ENCODE data around the gene CFAP52.

The CFAP52 gene, protein sequence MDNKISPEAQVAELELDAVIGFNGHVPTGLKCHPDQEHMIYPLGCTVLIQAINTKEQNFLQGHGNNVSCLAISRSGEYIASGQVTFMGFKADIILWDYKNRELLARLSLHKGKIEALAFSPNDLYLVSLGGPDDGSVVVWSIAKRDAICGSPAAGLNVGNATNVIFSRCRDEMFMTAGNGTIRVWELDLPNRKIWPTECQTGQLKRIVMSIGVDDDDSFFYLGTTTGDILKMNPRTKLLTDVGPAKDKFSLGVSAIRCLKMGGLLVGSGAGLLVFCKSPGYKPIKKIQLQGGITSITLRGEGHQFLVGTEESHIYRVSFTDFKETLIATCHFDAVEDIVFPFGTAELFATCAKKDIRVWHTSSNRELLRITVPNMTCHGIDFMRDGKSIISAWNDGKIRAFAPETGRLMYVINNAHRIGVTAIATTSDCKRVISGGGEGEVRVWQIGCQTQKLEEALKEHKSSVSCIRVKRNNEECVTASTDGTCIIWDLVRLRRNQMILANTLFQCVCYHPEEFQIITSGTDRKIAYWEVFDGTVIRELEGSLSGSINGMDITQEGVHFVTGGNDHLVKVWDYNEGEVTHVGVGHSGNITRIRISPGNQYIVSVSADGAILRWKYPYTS

DNA sequence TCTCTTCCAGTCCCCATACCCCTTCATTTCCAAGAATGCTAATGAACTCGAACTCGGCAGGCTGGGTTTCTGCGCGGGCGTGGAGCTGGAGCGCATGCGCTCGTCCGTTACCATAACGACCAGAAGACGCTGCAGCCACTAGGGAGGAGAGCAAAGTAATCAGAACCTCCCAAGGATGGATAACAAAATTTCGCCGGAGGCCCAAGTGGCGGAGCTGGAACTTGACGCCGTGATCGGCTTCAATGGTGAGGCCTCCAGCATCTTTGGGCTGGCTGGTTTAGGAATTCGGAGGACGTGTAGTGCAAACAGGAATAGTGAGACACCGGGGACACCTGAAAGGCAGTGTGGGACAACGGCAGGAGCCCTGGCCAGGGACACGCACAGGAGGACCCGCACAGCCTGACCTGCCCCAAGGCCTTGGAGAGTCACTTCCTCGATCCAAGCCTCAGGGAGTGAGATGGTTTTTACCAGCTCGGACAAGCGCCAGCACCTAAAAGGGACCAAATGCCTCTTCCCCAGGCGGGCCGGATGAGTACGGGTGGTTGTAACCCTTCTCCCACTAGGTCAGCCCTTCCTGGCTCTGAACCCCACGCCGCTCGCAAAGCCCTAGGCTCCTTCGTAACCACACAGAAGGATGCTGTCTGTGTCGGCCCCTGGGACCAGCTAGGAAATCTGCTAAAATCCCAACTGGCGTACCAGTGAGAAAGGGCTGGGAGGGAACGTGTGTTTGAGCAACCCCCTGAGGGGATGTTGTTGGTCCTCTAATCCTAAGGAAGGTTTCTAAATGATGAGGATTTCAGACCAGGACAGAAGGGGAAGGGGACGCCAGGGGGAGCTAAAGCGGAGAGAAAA is at the start of gene CFAP52:
TSS of gene CFAP52 (plus strand) at position 122 of the 852 bp plus-strand sequence. CDS start at position 176, 54 bp downstream.
- Histone ChIP-seq H3K27me3 (ENCODE audit: control insufficient read depth, insufficient read depth, low read length) (no peaks in the 10 kb centered on the region), H3K4me1 (ENCODE audit: control insufficient read depth, insufficient read depth, low read length) (peaks cover 6% of the 10 kb centered on the region; the same call in 1 of the 2 replicates), H3K9ac (ENCODE audit: low read depth, low read length) (peak within 1 kb of the TSS; percentile 59), H3K27ac (ENCODE audit: low read depth, low read length) (peak within 1 kb of the TSS; percentile 47), H3K4me3 (ENCODE audit: low read depth, low read length) (peak within 1 kb of the TSS; percentile 88), H3K9me3 (ENCODE audit: control insufficient read depth, insufficient read depth, low read length) (no peaks in the 10 kb centered on the region), H3K36me3 (ENCODE audit: control insufficient read depth, insufficient read depth, low read length) (no peaks in the 10 kb centered on the region)

DNA sequence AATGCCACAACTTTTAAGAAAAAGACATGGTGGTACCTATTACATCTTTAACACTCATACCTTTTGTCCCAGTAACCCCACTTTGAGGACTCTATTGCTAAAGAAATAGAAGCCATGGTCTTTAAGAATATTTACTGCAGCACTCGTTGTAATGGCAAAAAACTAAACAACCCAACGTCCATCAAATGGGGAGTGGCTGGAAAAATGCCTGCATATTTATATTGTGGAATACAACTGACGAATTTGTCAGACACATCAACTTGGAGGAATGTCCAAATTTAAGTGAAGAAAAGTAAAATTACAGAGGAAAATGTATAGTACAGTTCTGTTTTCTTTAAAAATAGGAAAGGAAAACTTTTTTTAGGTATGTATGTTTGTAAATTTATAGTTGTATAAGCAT is 48.7 kb upstream of the CFAP52 start:
- Histone ChIP-seq H3K4me3 (ENCODE audit: low read depth, low read length) (no peak overlapping the region), H3K36me3 (ENCODE audit: control insufficient read depth, insufficient read depth, low read length) (no peaks in the 10 kb centered on the region), H3K27ac (ENCODE audit: low read depth, low read length) (no peak overlapping the region), H3K27me3 (ENCODE audit: control insufficient read depth, insufficient read depth, low read length) (no peaks in the 10 kb centered on the region), H3K9me3 (ENCODE audit: control insufficient read depth, insufficient read depth, low read length) (no peaks in the 10 kb centered on the region), H3K4me1 (ENCODE audit: control insufficient read depth, insufficient read depth, low read length) (no peaks in the 10 kb centered on the region), H3K9ac (ENCODE audit: low read depth, low read length) (no peak overlapping the region)

DNA sequence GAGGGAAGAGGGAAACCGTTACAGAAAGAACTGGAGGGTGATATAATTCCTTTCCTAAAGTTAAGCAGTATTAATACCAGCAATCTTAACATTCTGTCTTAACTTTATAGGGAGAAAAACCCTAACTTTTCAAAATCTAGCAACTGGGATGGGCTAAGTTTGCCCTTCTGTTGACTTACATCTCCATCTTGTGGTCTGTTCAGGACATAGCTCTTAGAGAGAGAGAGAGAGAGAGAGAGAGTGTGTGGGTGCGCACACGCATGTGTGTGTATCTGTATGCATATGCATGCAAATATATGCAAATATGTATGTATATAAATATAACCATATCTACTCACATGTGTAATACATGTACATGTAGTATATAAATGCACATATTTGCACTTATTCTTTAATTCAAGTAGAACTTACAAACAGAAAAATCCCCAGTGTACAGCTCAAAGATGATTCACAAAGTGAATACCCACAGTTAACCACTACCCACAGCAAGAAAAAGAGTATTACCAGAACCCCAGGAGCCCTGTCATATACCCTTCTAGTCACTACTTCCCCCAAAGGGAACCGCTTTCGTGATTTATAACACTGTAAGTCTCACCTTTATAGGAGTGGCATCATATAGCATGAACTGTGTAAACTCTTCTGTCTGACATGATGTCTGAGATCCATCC is 47.3 kb upstream of the CFAP52 start:
- no peaks in the 10 kb centered on the region for H3K9me3 ChIP-seq (ENCODE audit: control insufficient read depth, insufficient read depth, low read length)
- H3K27ac ChIP-seq (ENCODE audit: low read depth, low read length), result no peak overlapping the region
- no peak overlapping the region for H3K4me3 ChIP-seq (ENCODE audit: low read depth, low read length)
- no peaks in the 10 kb centered on the region for H3K27me3 ChIP-seq (ENCODE audit: control insufficient read depth, insufficient read depth, low read length)
- no peaks in the 10 kb centered on the region for H3K4me1 ChIP-seq (ENCODE audit: control insufficient read depth, insufficient read depth, low read length)
- H3K9ac ChIP-seq (ENCODE audit: low read depth, low read length), result no peak overlapping the region
- no peaks in the 10 kb centered on the region for H3K36me3 ChIP-seq (ENCODE audit: control insufficient read depth, insufficient read depth, low read length)

DNA sequence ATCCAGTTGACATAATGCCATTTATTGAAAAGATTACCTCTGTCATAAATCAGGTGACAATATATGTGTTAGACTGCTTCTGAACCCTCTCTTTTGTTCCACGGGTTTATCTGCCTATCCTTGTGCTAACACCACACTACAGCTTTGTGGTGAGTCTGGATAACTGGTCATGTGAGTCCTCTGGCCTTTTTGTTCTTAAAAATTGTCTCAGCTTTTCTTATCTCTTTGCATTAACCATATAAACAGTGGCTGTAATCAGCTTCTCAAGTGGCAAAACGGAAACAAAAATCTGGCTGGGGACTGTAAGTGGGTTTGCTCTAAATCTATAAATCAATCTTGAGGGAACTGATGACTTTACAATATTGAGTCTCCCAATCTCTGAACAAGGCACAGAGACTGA is 45.4 kb upstream of the CFAP52 start:
- H3K27ac ChIP-seq (ENCODE audit: low read depth, low read length), result no peak overlapping the region
- H3K36me3 ChIP-seq (ENCODE audit: control insufficient read depth, insufficient read depth, low read length), result no peaks in the 10 kb centered on the region
- H3K9ac ChIP-seq (ENCODE audit: low read depth, low read length), result no peak overlapping the region
- no peaks in the 10 kb centered on the region for H3K9me3 ChIP-seq (ENCODE audit: control insufficient read depth, insufficient read depth, low read length)
- H3K4me1 ChIP-seq (ENCODE audit: control insufficient read depth, insufficient read depth, low read length), result no peaks in the 10 kb centered on the region
- no peaks in the 10 kb centered on the region for H3K27me3 ChIP-seq (ENCODE audit: control insufficient read depth, insufficient read depth, low read length)
- H3K4me3 ChIP-seq (ENCODE audit: low read depth, low read length), result no peak overlapping the region

DNA sequence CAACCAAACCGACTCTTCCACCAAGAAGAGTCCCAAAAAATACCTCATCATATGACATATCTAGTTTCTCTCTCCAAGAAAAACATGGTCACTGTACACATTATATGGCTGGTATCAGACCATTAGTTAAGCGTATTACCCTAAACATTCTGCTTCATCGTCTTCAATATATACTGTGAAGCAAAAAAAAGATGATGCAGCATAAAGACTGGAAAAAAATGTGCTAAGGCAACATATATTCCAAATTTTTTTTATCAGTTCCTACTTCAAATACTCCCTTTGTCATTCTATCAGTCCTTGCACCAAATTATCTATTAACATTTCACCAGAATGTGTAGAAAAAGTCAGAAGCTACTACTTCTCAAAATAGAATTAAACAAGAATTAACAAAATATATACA is 43.7 kb upstream of the CFAP52 start:
- H3K9ac ChIP-seq (ENCODE audit: low read depth, low read length), result no peak overlapping the region
- H3K27ac ChIP-seq (ENCODE audit: low read depth, low read length), result no peak overlapping the region
- no peak overlapping the region for H3K4me3 ChIP-seq (ENCODE audit: low read depth, low read length)
- H3K27me3 ChIP-seq (ENCODE audit: control insufficient read depth, insufficient read depth, low read length), result no peaks in the 10 kb centered on the region
- H3K9me3 ChIP-seq (ENCODE audit: control insufficient read depth, insufficient read depth, low read length), result no peaks in the 10 kb centered on the region
- 0 out of 2 replicates have a peak, but pooled peaks cover 3% of the 10 kb centered on the region for H3K4me1 ChIP-seq (ENCODE audit: control insufficient read depth, insufficient read depth, low read length)
- H3K36me3 ChIP-seq (ENCODE audit: control insufficient read depth, insufficient read depth, low read length), result no peaks in the 10 kb centered on the region

DNA sequence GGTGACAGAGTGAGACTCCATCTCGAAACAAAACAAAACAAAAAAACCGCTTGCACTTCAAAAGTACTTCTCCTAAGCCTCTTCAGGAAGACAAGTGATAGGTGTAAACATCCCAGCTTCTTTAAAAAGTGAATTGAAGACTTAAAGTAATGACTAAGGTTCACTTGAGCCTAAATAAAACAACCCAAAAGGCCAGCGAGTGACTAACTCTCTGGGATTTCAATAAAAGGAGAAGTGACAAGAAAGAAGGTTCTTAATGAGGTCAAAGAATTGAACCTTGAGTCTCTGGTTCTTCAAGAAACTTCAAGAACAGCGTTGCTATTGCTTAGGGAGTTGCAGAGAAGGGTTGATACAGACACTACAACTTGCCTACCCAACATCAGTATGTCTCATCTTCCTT is 43.0 kb upstream of the CFAP52 start:
- Histone ChIP-seq H3K9ac (ENCODE audit: low read depth, low read length) (no peak overlapping the region), H3K27ac (ENCODE audit: low read depth, low read length) (no peak overlapping the region), H3K4me3 (ENCODE audit: low read depth, low read length) (no peak overlapping the region), H3K27me3 (ENCODE audit: control insufficient read depth, insufficient read depth, low read length) (no peaks in the 10 kb centered on the region), H3K9me3 (ENCODE audit: control insufficient read depth, insufficient read depth, low read length) (no peaks in the 10 kb centered on the region), H3K4me1 (ENCODE audit: control insufficient read depth, insufficient read depth, low read length) (0 out of 2 replicates have a peak, but pooled peaks cover 3% of the 10 kb centered on the region), H3K36me3 (ENCODE audit: control insufficient read depth, insufficient read depth, low read length) (no peaks in the 10 kb centered on the region)

DNA sequence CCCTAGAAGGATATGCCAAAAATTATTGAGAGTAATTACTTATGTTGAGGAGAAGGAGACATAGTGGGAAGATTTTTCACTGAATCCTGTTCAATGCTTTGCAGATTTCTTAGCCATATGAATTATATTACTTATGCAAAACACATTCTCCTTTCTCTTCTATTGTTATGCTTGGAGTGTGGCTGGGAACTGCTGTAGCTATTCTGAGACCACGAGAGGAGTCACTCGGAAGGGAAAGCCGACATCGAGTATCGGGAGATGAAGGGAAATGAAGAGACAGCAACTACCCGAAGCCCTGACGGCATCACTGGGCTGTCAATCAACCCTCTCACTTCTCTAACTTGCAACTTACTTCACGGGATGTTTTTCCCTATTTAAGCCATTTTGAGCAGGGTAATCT is 40.4 kb upstream of the CFAP52 start:
- Histone ChIP-seq H3K4me3 (ENCODE audit: low read depth, low read length) (no peak overlapping the region), H3K27me3 (ENCODE audit: control insufficient read depth, insufficient read depth, low read length) (no peaks in the 10 kb centered on the region), H3K27ac (ENCODE audit: low read depth, low read length) (no peak overlapping the region), H3K4me1 (ENCODE audit: control insufficient read depth, insufficient read depth, low read length) (0 out of 2 replicates have a peak, but pooled peaks cover 3% of the 10 kb centered on the region), H3K9ac (ENCODE audit: low read depth, low read length) (no peak overlapping the region), H3K9me3 (ENCODE audit: control insufficient read depth, insufficient read depth, low read length) (no peaks in the 10 kb centered on the region), H3K36me3 (ENCODE audit: control insufficient read depth, insufficient read depth, low read length) (no peaks in the 10 kb centered on the region)

DNA sequence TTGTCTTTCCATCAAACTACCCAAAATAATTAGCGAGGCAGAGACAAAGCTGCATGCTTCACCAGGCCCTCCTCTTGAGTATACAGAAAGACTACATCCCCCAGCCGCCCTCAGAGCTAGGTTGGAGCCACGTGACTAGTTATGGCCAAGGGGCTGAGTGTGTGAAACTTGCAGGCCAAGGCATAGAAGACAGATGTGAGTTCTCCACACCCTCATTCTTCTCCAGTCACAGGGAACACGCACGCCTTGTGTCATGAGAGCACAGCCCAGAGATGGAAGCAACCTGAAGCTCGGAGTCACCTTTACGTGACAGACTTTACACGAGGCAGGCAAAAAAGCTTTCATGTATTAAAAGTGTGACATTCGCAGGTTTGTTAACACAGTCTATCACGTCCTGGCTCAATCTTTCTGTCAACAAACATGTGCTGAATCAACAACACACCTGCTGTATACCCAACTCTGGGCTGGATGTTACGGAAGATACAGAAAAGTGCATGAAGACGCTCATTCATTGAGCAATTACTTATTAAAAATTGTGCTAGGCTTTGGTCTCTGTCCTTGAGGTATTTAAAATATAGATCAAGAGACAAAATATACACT is 39.2 kb upstream of the CFAP52 start:
- 0 out of 2 replicates have a peak, but pooled peaks cover 3% of the 10 kb centered on the region for H3K4me1 ChIP-seq (ENCODE audit: control insufficient read depth, insufficient read depth, low read length)
- H3K9ac ChIP-seq (ENCODE audit: low read depth, low read length), result no peak overlapping the region
- H3K36me3 ChIP-seq (ENCODE audit: control insufficient read depth, insufficient read depth, low read length), result no peaks in the 10 kb centered on the region
- H3K27ac ChIP-seq (ENCODE audit: low read depth, low read length), result no peak overlapping the region
- H3K4me3 ChIP-seq (ENCODE audit: low read depth, low read length), result no peak overlapping the region
- H3K9me3 ChIP-seq (ENCODE audit: control insufficient read depth, insufficient read depth, low read length), result no peaks in the 10 kb centered on the region
- no peaks in the 10 kb centered on the region for H3K27me3 ChIP-seq (ENCODE audit: control insufficient read depth, insufficient read depth, low read length)

DNA sequence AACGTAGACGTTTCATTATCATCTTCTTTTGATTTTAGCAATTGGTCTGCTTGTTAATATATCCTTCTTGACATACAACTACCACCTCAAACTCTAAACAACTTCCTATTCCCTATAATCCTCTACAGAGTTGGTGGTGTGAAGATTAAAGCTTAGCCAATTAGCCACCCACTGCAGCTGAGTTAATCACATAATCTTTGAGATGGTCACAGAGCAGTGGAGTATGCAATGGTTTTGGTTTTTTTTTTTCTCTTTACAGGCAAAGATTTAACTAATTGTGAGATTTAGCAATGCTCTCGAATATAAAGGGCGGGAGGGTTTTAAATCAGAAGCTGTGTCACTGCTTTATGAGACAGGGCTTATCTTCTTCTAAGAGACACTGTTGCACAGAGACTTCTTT is 37.8 kb upstream of the CFAP52 start:
- H3K9ac ChIP-seq (ENCODE audit: low read depth, low read length), result no peak overlapping the region

DNA sequence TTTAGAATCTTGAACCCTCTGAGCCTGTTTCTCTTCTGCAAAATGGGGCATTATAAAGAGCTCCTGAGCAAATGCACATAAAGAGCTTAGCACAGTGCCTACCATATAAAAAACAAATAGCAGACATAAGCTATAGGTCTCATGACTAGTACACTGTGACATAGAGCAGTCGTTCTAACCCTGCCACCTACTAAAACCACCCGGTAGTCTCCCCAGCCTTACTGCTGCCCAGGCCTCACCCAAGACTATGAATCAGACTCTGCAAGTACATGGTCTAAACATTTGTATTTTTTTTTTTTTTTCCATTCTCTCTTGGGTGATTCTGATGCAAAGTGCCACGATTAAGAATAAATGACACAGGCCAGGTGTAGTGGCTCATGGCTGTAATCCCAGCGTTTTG is 34.7 kb upstream of the CFAP52 start:
- Histone ChIP-seq H3K27ac (ENCODE audit: low read depth, low read length) (no peak overlapping the region), H3K27me3 (ENCODE audit: control insufficient read depth, insufficient read depth, low read length) (no peaks in the 10 kb centered on the region), H3K9ac (ENCODE audit: low read depth, low read length) (no peak overlapping the region), H3K36me3 (ENCODE audit: control insufficient read depth, insufficient read depth, low read length) (no peaks in the 10 kb centered on the region), H3K4me1 (ENCODE audit: control insufficient read depth, insufficient read depth, low read length) (no peaks in the 10 kb centered on the region), H3K4me3 (ENCODE audit: low read depth, low read length) (no peak overlapping the region), H3K9me3 (ENCODE audit: control insufficient read depth, insufficient read depth, low read length) (no peaks in the 10 kb centered on the region)

More for the DNA sequence above, 37.8 kb upstream of the CFAP52 start:
- Histone ChIP-seq H3K9me3 (ENCODE audit: control insufficient read depth, insufficient read depth, low read length) (no peaks in the 10 kb centered on the region), H3K4me3 (ENCODE audit: low read depth, low read length) (no peak overlapping the region), H3K36me3 (ENCODE audit: control insufficient read depth, insufficient read depth, low read length) (no peaks in the 10 kb centered on the region), H3K27ac (ENCODE audit: low read depth, low read length) (no peak overlapping the region), H3K27me3 (ENCODE audit: control insufficient read depth, insufficient read depth, low read length) (no peaks in the 10 kb centered on the region), H3K4me1 (ENCODE audit: control insufficient read depth, insufficient read depth, low read length) (0 out of 2 replicates have a peak, but pooled peaks cover 3% of the 10 kb centered on the region)

All from HUES48 (cell line).